ENCODE results near the gene KTI12. TPM values are rescaled to one million over a fixed set of nuclear protein-coding genes. Genes with fewer than 3 reads are reported as not detected.

The KTI12 gene
- total and polyA plus RNA-seq, 2 donors (not counting 3 experiments of a cell fraction or from before 2014, with no cell fraction given) = 10.0 to 12.7 TPM

DNA sequence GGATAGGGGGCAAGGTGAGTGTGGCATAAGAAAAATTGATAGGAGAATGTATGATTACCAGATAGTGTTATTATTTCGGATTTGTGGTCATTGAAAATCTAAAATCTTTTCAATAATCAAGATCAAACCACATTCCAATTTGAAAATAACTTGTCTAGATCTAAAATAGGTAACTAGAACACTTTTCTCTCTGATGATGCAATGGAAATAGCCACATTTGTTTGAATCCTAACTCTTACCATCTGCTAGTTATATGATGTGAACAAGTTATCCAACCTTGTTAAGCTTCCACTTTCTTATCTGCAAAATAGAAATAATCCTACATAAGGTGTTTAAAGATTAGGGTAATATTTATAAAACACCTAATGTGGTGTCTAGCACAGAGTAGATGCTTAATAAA, 26.3 kb upstream of the KTI12 start:
- dilution Hi-C loops (cut with MboI; ENCODE audit: extremely low pct_ligation_motif_present, low sequenced_read_pairs) (no loop called here), intact Hi-C loops (cut with micrococcal nuclease) (loop anchor here (5.0 kb wide), 1 partner anchor 307 kb away; the partner anchor contains the start of gene CC2D1B)
- H3K79me2 ChIP-seq (ENCODE audit: control insufficient read depth, insufficient read depth, low read length) = peaks cover 54% of the 10 kb centered on the region
- peaks cover 19% of the 10 kb centered on the region for H3K4me1 ChIP-seq (ENCODE audit: control insufficient read depth, extremely low read depth, insufficient read depth, low read length)
- TF ChIP-seq, protein P1, sequence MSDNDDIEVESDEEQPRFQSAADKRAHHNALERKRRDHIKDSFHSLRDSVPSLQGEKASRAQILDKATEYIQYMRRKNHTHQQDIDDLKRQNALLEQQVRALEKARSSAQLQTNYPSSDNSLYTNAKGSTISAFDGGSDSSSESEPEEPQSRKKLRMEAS (IDR thresholded peaks at IDR 0.05; ENCODE audit: insufficient read depth, insufficient read length) = no peak
- TF ChIP-seq GATA2 (IDR thresholded peaks at IDR 0.05; ENCODE audit: insufficient read depth, insufficient read length, low read depth, low read length) (no peak), POLR2A (IDR thresholded peaks at IDR 0.05; ENCODE audit: low read depth, low read length) (no peak), FOS (IDR thresholded peaks at IDR 0.05; ENCODE audit: borderline replicate concordance, insufficient read depth, low read length) (no peak), EZH2 (IDR thresholded peaks at IDR 0.05; ENCODE audit: borderline replicate concordance, low read depth, low read length, severe bottlenecking) (no peak), JUN (IDR thresholded peaks at IDR 0.05; ENCODE audit: borderline replicate concordance, insufficient read depth, insufficient read length, low read depth) (no peak), POLR2AphosphoS5 (IDR thresholded peaks at IDR 0.05; ENCODE audit: insufficient read depth, low read depth, low read length) (no peak), MYC (IDR thresholded peaks at IDR 0.05; ENCODE audit: low read depth, low read length) (no peak)
- TF ChIP-seq, protein P2, sequence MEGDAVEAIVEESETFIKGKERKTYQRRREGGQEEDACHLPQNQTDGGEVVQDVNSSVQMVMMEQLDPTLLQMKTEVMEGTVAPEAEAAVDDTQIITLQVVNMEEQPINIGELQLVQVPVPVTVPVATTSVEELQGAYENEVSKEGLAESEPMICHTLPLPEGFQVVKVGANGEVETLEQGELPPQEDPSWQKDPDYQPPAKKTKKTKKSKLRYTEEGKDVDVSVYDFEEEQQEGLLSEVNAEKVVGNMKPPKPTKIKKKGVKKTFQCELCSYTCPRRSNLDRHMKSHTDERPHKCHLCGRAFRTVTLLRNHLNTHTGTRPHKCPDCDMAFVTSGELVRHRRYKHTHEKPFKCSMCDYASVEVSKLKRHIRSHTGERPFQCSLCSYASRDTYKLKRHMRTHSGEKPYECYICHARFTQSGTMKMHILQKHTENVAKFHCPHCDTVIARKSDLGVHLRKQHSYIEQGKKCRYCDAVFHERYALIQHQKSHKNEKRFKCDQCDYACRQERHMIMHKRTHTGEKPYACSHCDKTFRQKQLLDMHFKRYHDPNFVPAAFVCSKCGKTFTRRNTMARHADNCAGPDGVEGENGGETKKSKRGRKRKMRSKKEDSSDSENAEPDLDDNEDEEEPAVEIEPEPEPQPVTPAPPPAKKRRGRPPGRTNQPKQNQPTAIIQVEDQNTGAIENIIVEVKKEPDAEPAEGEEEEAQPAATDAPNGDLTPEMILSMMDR (IDR thresholded peaks at IDR 0.05; ENCODE audit: extremely low read depth in 1 of 2, insufficient read depth in 1 of 2, low read depth in 1 of 2, low read length in 2 of 2) = no peak
- ChIA-PET CTCF (interaction anchor here (0.9 kb wide), 1 partner anchor 162 kb away, joined by 3 read pairs; no protein-coding TSS in a partner anchor), POLR2A (no interaction called here)
- DNase-seq (ENCODE audit: low read depth, low spot score) = no peak
- H4K20me1 ChIP-seq (replicated peaks; ENCODE audit: control insufficient read depth, extremely low read depth, insufficient read depth, low read length) = no peaks in the 10 kb centered on the region
- no peak overlapping the region for H3K9ac ChIP-seq (replicated peaks; ENCODE audit: extremely low read depth, insufficient read depth, low read length)
- no peak for FAIRE-seq
- no peak overlapping the region for H3K4me2 ChIP-seq (ENCODE audit: insufficient read depth, low read length)
- no peaks in the 10 kb centered on the region for H3K9me3 ChIP-seq (replicated peaks; ENCODE audit: control insufficient read depth, insufficient read depth, low read length)
- no peak overlapping the region for H2AFZ ChIP-seq (ENCODE audit: low read depth, low read length)
- no peaks in the 10 kb centered on the region for H3K27me3 ChIP-seq (ENCODE audit: control insufficient read depth in 2 of 2, insufficient read depth in 2 of 2, low read length in 2 of 2)
- no TSS peak for BruUV-seq (replicated peaks)
- H3K27ac ChIP-seq (ENCODE audit: insufficient read depth, low read depth, low read length) = no peak overlapping the region
- peaks cover 9 to 17% of the 10 kb centered on the region in 2 experiments for H3K36me3 ChIP-seq (ENCODE audit: control insufficient read depth in 2 of 2, extremely low read depth in 1 of 2, insufficient read depth in 2 of 2, low read length in 2 of 2)
- no peaks in the 10 kb centered on the region for H3K9me1 ChIP-seq (replicated peaks; ENCODE audit: control insufficient read depth, extremely low read depth, insufficient read depth, low read length)
- H3K4me3 ChIP-seq (replicated peaks in 1 of 3; ENCODE audit: insufficient read depth in 1 of 3, low read depth in 1 of 3, low read length in 3 of 3) = no peak overlapping the region
